Measurements from ENCODE around the gene IL16.

IL16 gene

DNA sequence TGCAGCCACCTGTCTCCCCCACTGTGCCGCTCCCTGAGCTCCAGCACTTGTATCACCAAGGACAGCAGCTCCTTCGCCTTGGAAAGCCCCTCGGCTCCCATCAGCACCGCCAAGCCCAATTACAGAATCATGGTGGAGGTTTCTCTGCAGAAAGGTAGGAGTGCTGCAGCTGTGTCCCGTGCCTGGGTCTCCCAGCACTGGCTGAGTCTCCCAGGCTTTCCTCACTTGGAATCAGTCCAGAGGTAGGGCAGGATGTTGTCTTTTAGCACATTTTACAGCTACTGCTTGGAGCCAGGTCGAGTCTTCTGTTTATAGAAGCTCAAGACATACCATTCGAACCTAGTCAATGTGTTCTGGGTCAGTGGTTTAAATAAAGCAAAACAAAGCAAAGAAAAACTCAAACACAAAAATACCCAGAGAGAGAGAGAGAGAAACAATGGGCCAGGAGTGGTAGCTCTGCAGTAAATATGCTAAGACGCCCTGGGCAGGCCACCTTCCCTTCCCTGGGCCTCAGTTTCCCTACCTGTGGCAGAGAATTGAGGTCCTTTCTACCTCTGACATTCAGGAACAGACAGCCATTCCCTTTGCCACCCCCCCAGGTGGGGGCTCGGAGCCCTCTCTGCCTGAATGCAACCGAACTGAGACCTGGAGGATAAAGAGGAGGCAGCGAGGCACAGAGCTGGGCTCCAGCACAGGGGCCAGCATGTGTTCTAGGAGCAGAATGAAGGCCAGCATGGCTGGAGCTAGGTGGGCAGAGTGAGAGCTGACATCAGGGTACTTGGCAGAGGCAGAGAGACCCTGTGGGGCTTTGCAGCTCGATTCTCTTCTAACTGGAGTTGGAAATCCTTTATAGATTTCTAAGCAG is 83.2 kb downstream of the IL16 start:
- DNase-seq: no peak

DNA sequence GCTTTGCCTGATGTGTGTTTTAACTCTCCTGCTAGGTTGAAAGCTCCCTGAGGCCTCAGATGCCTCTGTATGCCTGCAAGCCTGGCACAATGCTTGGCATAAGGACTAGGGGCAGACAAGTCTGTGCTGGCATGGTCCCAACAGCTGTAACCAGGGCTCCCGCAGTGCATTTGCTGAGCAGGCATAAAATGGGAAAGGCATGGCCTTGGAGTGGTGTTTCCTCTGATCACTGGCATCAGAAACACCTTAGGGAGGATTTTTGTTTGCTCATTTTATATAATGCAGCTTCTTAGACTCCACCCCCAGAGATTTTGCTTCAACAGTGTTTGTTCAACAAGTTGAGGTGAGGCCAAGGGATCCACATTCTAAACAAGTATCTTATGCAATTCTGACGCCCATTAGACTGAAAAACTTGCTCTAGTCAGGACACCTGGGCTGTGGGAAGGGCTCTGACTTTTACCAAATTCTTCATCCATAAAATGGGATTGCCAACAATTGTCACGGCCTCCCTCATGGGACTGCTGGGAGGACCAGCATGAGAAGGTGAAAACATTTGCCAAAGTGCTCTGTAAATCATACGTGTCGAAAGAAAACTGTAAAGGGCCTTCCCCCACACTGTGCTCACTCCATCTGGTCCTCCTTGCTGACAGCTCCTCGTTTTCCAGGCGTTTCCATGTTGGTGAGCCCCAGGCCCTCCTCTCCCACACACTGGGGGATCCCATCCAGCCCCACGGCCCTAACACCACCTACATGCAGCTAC is 84.2 kb downstream of the IL16 start:
- DNase-seq: no peak

DNA sequence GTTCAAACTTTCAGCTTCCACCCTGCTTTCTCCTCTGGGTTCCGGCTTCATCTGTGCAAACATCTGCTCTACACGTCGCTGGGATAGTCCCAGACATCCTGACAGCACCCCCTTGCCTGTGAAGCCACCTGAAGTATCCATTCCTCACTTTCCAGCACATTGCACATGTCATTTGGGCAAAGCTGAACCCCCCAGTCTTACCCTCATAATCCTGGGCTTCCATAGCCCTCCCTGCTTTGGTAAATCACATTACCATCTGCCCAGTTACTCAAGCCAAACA is 84.7 kb downstream of the IL16 start:
- no peak for DNase-seq

DNA sequence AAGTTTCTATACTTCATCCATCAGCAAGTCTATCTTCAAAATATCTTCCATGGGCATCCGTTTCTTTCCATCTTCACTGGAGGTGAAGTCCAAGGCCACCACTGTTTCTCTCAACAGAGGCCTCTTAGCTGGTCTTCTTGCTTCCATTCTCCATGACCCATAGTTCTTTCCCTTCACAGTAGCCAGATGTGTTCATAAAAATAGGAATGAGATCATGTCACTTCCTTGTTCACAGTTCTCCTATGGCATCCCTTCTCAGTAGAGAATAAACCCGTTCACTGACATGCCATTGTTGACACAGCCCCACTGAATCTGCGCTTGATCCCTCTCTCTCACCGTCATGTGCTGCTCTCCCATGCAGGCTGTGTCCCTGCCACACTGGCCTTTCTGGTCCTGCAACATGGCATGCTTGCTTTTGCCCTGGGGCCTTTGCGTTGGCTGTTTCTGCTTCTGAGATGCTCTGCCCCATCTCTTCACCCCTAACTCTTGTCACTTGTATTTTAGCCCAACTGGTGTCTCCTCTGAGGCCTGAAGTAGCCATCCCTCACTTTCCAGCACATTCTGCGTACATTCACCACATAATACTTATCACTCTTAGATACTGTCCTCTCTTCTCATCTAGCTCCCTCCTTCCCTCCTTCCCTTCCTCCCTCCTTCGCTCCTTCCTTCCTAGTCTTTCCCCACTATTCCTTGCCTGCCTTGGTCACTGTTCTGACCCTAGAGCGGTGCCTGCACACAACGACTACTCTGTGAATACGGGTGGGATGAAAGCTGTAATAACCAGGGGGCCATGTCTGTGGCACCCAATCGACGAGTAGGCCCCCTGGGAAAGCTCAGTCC is 85.3 kb downstream of the IL16 start:
- DNase-seq: no peak

DNA sequence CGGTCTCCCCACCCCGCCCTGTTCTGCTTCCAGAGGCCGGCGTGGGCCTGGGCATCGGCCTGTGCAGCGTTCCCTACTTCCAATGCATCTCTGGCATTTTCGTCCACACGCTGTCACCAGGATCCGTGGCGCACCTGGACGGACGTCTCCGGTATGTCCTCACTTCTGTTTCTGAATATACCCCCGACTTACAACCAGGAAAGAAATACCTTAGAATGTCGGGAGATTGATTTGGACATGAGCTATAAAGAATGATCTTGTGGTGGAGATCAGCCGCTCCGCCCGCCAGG is 85.9 kb downstream of the IL16 start:
- DNase-seq: no peak

DNA sequence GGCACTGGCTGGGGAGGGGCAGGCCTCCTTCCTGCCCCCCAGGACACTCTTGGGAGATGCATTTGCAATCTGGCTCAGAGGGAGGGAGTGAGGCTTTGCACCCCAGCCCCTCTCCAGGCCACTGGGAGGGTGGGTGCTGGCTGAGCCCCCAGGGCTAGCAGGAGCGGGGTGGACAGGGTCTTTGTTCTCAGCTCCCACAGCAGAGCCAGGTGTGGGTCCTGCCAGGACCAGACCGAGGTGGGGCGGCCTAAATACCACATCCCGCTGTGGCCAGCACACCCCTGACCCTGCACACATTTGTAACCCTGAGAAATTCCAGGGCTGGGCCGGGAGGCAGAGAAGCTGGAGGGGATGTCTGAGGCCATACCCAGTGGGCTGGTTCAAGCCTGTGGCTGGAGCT is 86.2 kb downstream of the IL16 start:
- no peak for DNase-seq

DNA sequence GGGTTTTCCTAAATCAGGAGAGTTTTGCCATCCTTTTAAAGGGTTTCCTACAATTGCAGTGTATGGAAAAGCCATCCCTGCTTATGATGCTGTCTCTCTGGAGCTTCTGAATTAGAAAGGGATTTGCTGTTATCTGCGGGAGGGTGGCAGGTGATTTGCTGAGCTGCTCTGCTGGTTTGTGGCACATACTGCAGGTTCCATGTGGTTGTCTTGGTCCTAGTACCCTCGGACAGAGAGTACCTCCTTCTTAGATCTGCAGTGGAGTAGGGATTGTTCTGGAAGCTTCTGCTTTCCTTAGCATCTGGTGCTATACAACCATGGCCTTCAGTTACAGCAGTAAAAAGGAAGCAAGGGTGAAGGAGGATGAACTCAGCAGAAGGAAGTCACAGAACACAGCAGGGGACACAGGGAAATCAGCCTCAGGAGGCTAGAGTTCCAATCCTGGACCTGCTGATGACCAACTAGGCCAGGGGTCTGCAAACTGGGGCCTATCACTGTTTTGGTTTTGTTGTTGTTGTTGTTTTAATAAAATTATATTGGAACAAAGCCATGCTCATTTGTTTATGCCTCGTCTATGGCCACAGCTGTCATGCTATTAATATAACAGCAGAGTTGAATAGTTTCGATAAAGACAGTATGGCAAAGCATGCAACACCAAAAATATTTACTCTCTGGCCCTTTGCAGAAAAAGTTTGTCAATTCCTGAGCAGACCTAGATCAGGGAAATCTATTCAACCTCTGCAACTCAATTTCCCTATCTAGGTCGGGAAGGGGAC is 87.8 kb downstream of the IL16 start:
- DNase-seq: no peak

DNA sequence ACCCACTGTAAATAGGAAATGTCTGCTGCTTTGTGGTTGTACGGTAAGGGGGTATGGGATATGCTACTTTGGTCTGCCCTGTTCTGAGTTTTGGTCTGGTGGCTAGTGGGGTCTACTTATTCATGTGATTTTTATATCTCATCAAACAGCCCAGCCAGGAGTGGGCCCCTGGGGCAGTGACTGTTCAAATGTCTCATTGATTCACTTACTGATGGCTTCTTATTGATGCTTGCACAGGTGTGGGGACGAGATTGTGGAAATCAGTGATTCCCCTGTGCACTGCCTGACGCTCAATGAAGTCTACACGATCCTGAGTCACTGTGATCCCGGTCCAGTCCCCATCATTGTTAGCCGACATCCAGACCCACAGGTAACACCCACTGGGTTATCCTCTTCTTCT is 88.8 kb downstream of the IL16 start:
- no peak for DNase-seq

DNA sequence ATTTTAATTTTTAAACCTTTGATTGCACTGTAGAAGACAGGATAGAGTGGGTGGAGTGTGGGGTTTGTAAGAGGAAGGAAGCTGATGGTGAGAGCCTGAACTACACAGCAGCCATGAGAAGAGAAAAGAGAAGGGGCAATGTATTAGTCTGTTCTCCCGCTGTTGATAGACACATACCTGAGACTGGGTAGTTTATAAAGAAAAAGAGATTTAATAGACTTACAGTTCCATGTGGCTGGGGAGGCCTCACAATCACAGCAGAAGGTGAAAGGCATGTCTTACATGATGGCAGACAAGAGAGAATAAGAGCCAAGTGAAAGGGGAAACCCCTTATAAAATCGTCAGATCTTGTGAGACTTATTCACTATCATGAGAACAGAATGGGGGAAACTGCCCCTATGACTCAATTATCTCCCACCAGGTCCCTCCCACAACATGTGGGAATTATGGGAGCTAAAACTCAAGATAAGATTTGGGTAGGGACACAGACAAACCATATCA is 90.0 kb downstream of the IL16 start:
- no peak for DNase-seq

DNA sequence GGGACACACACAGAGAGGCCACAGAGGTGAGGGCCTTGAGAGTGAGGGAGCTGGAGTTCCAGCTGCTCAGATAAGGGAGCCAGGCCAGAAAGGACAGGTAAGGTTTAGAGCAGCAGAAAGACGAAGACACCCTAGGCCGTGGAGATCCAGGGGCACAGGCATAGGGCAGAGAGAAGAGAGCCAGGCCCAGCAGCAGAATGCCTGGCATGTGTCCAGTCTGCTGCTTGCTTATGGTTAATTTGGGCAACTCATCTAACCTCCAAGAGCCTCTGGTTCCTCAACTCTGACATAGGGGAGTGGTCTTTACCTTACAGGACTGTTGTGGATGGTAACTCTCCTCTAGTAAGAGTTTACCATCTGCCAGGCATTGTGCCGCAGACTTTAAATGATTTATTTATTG is 91.4 kb downstream of the IL16 start:
- DNase-seq: no peak

DNA sequence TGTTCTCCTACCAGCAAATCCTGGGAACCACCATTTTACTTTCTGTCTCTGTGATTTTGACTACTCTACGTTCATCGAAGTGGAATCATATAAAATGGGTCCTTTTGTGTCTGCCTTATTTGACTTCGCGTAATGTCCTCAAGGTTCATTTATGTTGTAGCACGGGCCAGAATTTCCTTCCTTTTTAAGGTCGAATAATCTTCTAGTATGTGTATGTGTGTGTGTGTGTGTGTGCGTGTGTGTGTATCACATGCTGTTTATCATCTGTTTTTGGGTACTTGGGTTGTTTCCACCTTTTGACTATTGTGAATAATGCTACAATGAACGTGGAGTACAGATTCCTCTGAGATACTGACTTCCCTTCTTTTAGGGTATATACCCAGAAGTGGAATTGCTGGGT is 91.9 kb downstream of the IL16 start:
- DNase-seq: no peak

DNA sequence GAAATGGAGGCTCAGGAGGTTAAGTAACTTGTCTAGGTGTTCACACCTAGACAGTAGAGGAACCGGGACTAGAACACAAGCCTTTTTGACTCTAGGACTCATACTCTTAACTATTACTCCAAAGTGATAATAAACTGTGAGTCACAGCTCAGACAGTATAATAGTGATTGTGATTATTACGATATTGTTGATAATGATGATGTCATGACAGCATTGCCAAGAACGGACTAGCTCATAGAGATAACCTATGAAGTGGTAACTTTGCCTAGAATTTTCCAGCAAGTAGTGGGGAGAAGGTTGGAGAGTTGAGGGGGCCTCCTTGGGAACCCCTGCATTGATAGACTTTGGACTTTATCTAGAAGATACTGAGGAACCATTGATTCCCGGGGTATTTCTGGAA is 93.2 kb downstream of the IL16 start:
- DNase-seq: no peak

DNA sequence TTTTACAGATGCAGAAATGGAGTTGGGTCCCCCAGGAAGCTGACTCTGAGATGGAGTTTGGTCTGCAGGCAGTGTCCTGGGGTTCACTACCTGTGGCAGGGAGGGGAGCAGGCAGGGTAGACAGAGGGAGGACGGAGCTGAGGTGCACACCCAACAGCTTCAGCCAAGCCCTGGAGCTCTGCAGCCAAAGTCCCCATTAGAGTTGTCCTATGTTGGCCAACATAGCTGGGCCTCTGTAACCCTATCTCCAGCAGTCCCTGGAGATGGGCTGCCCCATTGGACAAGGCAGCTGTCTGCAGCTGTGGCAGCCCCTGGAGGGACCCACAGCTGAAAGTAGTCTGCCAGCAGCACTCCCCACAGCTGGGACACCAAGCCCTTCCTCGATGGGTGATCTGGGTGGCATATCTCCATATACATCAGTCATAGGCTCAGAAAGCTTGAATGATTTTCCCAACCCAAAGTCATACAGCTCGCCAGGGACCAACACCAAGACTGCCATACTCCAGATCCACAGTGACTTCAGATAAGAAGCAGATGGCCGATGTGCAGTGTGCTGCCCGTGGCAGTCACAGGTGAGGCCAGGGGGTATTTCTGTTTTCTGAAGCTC is 95.3 kb downstream of the IL16 start:
- DNase-seq: no peak

DNA sequence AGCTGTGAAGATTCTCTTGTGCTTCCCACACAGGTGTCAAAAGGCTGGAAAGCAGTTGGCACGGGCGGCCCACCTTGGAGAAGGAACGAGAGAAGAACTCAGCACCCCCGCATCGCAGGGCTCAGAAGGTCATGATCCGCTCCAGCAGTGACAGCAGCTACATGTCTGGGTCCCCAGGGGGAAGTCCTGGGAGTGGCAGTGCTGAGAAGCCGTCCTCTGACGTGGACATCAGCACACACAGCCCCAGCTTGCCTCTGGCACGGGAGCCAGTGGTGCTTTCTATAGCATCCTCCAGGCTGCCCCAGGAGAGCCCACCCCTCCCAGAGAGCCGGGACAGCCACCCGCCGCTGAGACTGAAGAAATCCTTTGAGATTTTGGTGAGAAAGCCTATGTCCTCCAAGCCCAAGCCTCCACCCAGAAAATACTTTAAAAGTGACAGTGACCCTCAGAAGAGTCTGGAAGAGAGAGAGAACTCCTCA is 95.9 kb downstream of the IL16 start:
- peak; percentile 55 for DNase-seq

DNA sequence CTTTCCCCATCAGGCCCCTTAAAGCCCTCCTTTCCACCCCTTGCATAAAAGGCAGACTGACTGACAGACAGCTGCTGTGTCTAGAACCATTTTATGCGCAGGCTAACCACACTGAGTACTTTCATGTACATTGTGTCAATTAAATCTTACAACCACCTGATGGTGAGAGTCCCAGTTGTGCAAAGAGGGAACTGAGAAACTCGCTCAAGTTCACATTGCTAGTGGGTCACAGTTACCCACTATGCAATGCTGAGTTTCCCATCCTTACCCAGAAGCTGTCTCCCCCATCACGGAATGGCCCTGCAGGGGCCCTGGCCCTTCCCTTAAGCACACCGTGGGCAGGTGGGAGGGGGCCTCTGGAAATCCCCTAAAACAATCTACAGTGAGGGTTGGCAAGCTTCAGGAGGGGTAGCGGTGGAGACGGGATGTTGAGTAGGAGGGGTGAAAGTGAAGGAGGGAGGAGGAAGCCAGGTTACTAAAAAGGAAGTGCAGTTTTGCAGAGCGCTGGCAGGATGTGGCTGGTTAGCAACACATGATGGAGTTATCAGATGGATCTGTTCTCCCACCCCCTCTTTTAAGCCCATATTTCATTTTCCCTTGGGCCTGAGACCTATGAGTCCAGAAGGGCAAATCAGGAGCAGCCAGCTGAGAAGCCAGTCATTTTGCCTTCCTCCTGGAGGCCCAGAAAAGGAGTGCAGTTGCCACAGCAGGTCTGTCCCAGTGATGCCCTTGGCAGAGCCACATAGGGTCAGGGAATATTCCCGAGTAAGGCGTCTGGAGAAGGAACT is 97.2 kb downstream of the IL16 start:
- peak; percentile 77 for DNase-seq

DNA sequence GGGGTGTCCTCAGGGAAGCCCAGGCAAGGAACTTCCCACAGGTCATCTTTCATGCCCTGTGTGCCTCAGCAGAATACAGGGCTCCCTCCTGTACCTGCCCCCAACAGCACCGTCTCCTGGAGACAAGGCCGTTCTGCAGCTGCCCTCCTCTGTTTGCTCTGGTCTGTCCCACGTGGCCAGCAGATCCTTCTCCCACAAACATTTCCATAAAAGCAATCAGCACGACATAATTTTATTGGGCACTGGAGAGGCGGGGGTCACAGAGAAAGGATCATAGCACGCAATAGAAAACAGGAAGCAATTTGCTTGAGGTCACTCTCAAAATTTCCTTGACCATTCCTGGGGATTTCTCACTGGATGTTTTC is 97.8 kb downstream of the IL16 start:
- DNase-seq: no peak

DNA sequence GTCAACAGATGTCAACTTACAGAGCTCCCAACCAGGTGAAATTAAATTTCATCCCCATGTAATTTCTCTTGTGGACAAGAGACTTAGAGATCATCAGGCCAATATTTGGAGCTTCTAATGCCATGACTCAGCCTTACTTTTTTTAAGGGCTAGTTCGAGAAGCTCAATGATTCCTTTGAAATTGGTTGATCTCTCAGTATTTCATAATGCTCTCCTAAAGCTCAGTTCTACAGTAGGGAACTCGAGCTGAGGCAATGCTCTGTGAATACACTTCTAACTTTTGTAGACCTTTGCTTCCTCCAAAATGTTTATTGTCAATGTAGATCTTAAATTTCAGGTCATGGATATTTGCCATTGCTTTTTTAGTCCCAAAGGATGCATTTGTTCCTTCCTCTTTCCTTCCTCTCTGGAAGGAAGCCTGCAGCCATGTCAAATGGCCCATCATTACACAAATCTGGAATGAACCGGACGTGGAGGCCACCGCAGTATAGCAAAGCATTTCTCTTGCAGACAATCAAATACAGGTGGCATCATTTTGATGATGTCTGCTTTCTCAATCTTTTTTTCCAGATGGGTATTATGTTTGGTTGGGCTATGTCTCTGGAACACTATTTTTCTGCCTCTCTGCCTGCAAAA is 98.9 kb downstream of the IL16 start:
- DNase-seq: no peak

DNA sequence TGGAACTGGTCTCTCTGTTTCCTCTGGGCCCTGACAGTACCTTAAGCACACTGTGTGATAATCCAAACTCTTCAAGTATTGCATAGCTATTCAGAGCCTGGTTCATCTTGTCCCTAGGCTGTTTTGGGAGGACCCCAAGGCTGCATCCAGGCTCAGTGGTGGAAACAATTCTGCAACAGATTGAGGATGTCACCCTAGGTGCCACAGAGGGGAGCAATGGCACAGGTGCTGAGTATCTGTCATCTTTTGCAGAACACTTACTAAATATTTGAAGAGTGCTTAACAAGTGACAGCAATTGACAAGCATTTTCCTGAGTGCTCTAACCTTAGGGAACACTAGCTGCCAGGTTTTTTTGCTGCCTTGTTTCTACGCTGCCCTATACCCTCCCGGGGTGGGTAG is 99.5 kb downstream of the IL16 start:
- no peak for DNase-seq

DNA sequence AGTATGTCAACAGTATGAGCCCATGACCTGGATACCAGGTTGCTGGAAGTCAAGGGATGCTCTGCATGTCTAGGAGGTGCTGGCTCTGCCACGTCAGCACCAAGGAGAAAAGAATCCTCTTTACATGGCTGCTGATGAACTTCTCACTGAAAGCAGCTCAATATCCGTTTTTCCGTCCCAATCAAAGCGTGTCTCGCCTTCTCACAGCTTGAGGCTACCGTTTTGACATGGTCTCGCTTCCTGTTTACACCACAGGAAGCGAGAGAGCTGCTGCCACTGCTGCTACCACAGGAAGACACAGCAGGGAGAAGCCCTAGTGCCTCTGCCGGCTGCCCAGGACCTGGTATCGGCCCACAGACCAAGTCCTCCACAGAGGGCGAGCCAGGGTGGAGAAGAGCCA is 100.0 kb downstream of the IL16 start:
- DNase-seq: peak; percentile 52

DNA sequence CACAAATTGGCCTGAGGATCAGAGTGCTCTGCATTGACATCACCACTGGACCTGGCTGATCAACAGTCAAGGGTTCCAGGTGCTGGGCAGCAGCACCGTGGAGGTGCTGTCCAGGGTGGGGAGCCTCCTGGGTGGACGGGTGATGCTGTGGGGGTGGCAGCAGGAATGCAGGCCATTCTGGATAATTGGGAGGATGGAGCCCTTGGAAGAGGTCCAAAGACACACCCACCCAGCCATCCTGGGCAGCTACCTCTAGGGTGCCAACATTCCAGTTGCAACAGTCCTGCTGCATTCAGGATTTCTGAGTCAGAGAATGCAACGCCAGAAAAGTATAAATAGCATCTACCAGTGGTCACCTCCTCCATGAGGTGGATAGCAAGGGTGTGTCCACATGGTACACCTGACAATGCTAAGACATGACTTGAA is 100.5 kb downstream of the IL16 start:
- DNase-seq: no peak

Measured in stimulated activated CD4-positive, alpha-beta T cell treated with anti-CD3 and anti-CD28 coated beads, Interleukin-4, amount 100 ng/mL, for 1 hour (primary cell).